HG02943 (cell line): ENCODE data around the gene MCUR1.

Experiments
- ATAC-seq: cut with Tn5 transposase; IDR thresholded peaks from one replicate; pipeline ENCODE4 v1.9.1; 2021; ENCODE audit warnings: mild to moderate bottlenecking, low read depth, moderate library complexity; ENCODE audit not compliant: unreplicated experiment

The MCUR1 gene

DNA sequence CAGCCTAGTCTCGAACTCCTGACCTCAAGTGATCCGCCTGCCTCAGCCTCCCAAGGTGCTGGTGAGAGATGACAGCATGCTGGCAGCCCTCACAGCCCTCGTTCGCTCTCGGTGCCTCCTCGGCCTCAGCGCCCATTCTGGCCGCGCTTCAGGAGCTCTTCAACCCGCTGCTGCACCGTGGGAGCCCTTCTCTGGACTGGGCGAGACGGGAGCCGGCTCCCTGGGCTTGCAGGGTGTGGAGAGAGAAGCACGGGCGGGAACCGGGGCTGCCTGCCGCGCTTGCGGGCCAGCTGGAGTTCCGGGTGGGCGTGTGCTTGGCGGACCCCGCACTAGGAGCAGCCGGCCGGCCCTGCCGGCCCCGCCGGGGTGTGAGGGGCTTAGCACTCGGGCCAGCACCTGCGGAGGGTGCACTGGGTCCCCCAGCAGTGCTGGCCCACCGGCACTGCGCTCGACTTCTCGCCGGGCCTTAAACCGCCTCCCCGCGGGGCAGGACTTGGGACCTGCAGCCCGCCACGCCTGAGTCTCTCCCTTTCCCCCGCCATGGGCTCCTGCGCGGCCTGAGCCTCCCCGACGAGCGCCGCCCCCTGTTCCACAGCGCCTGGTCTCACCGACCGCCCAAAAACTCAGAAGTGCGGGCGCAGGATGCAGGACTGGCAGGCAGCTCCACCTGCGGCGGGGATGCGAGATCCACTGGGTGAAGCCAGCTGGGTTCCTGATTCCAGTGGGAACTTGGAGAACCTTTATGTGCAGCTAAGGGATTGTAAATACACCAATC is 71.2 kb downstream of the MCUR1 start:
- ATAC-seq = no peak

DNA sequence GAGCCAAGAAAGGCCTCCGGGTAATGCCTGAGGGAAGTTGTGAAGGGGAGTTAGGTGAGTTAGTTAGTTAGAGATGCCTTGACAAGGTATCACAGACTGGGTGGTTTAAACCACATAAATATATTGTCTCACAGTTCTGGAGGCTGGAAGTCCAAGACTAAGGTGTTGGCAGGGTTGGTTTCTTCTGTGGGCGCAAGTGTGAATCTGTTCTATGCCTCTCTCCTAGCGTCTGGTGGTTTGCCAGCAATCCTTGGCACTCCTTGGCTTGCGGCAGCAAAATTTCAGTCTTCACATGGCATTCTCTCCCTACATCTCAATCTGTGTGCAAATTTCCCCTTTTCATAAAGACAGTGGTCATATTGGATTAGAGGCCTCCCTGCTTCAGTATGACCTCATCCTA is 73.0 kb downstream of the MCUR1 start:
- ATAC-seq = no peak
